RWPE1 (cell line): Measurements from ENCODE around the gene DYNLL1.

Source experiments
- CTCF ChIA-PET: fragments of 350-600 bp; sonication (Branson Sonifier 250); formaldehyde crosslinking; extraction: SDS; loops from one replicate; lab custom pipeline; 2021; lab: Yijun Ruan, JAX
- POLR2A ChIA-PET: fragments of 400-600 bp; formaldehyde crosslinking; extraction: SDS; loops from one replicate; lab custom pipeline; 2020; ENCODE audit warnings: antibody characterized with exemption; ENCODE audit not compliant: low non-redundant PET; lab: Yijun Ruan, JAX
- DNase-seq: peaks from one replicate; pipeline ENCODE4 v3.0.0; 2012; ENCODE audit warnings: low spot score
- H3K27ac ChIP-seq: fragments of 450-650 bp; 2 replicates; pipeline ENCODE4 v1.5.1; 2017
- TF ChIP-seq, protein P1 (sequence below): fragments of 450-650 bp; conservative IDR thresholded peaks from 2 replicates; pipeline ENCODE4 v1.5.1; 2017; ENCODE audit warnings: low read depth, mild to moderate bottlenecking

The DYNLL1 gene

DNA sequence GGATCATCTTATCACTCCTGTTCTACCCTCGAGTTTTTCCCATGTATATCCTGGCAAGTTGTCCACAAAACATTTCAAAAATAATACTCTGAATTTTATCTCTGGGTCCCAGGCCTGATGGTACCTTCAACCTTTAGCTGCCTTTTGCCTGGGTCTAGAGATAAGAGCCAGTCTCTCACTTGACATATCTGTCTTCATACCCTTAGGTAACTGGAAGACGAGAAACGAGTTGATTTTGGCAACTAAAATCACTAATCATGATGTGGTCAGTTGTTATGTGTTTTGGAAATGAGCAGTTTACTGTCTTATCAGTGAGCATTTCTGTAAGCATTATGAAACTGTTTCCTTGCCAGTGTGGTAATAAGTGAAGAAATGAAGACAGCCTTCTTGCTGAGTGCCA lies 44.5 kb downstream of the DYNLL1 start:
- ChIA-PET POLR2A (no interaction called here), CTCF (no interaction called here)

DNA sequence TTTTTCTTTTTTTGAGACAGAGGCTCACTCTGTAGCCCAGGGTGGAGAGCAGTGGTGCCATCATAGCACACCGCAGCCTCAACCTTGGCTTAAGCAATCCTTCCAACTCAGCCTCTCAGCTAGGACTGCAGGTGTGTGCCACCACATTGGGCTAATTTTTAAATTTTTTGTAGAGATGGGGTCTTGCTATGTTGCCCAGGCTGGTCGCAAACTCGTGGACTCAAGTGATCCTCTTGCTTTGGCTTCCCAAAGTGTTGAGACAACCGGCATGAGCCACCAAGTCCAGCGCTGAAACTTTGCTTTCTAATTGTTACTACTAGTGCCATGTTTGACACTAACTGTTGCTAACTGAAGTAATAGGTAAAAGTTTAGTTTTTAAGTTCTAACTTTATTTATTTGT lies 46.3 kb downstream of the DYNLL1 start:
- no peak for DNase-seq
- POLR2A ChIA-PET = no interaction called here
- TF ChIP-seq, protein P1, sequence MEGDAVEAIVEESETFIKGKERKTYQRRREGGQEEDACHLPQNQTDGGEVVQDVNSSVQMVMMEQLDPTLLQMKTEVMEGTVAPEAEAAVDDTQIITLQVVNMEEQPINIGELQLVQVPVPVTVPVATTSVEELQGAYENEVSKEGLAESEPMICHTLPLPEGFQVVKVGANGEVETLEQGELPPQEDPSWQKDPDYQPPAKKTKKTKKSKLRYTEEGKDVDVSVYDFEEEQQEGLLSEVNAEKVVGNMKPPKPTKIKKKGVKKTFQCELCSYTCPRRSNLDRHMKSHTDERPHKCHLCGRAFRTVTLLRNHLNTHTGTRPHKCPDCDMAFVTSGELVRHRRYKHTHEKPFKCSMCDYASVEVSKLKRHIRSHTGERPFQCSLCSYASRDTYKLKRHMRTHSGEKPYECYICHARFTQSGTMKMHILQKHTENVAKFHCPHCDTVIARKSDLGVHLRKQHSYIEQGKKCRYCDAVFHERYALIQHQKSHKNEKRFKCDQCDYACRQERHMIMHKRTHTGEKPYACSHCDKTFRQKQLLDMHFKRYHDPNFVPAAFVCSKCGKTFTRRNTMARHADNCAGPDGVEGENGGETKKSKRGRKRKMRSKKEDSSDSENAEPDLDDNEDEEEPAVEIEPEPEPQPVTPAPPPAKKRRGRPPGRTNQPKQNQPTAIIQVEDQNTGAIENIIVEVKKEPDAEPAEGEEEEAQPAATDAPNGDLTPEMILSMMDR = no peak
- CTCF ChIA-PET = no interaction called here
- no peak overlapping the region; the same call in 1 of the 2 replicates for H3K27ac ChIP-seq

More for the DNA sequence above, 44.5 kb downstream of the DYNLL1 start:
- TF ChIP-seq, protein P1 = no peak
- no peak overlapping the region for H3K27ac ChIP-seq
- no peak for DNase-seq

DNA sequence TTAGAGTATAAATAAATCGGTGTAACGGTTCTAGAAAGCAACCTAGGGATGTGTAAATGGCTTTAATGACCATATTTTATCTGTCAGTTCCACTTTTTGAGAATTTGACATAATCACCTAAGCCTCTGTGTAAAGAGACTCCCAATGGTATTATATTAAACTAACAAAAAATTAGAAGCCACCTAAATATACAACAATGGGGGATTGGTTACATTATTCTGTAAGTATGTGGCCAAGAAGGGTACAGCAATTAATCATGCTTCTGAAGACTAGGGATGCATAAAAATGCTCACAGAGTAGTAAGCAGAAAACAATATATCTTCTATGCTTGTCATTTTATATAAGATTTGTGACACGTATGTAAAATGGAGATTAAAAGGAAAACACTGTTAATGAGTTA lies 48.8 kb downstream of the DYNLL1 start:
- CTCF ChIA-PET = interaction anchor here (0.6 kb wide), 2 partner anchors 12 to 57 kb away, joined by 3 to 5 read pairs; no protein-coding TSS in a partner anchor
- POLR2A ChIA-PET = no interaction called here
- no peak for DNase-seq
- no peak overlapping the region for H3K27ac ChIP-seq
- TF ChIP-seq, protein P1 = no peak

DNA sequence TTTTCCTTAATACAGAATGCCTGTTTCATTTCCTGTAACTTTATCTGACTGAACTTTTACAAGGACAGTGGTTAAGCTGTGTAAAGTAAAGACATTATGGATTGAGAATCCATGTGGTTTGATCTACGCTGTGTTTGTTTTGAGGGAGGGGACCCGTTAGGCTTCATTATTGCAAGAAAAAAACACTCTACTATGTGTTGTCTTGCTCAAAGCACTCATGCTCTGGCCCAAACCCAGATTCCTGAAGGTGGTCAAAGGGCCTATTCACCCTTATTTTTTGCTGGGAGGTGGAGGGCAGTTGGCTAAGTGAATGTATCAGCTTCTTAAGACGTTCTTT lies 50.1 kb downstream of the DYNLL1 start:
- ChIA-PET CTCF (no interaction called here), POLR2A (no interaction called here)
- TF ChIP-seq, protein P1 = no peak
- H3K27ac ChIP-seq = no peak overlapping the region
- DNase-seq = no peak
